DMS 273 treated with DMSO at 0.1 percent for 48 hours (cell line): ENCODE results near the gene ARAP1.

Experiments used
- DNase-seq: peaks from one replicate; lab custom pipeline; 2025; lab: John Stamatoyannopoulos, UW

ARAP1 gene

DNA sequence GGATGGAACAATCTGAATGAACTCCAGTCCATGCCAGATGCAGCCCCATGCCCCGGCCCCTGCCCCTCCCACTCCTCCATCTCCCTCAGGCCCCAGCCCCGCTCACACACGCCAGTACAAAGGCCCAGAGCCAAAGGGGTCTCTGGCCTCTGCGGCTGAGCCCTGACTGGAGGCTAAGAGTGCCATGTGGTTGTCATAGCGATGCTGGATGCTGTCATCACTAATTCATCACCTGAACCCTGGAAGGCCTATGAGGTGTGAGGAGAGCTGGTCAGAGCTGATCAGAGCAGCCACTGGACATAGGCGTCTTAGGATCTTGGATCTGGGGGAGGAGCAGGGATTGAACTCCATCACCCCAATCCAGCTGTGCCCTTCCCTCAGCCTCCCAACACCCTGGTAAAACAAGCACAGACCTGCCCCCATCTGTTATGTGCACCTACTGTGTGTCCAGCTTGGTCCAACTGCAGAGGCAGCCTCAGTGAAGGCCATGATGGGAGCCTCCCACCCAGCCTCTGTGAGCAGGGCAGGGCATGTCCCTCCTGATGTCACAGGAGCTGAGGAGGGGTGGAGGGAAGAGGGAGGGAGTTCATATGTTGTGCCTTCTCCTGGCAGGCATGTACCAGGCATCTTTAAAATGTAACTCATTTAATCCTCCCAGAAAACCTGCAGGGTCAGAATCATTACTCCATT lies 94.7 kb downstream of the ARAP1 start:
- no peak for DNase-seq

DNA sequence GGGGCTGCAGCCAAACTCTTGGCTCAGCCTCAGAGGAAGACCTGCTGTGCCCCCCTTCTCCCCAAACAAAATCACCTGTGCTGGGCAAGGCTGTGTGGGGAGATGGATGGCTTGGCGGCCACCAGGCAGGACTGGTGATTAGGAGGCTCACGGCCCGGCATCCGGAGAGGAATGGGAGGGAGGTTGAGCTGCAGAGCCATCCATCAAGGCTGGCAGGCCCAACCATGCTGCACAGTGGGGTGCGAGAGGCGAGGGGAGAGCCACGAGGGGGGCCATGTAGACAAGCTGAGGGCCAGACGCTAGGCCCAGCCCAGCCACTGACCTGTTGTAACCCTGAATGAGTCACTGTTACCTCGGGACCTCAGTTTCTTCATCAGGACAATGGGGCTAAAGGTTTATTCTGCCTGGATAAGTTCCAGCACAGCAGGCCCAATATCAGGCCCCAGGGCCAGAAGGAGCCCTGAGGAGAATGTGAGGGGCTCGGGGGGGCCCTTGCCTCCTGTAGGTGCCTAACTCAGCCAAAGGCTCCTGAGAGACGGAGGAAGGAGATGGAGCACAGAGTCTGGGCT lies 96.2 kb downstream of the ARAP1 start:
- DNase-seq = no peak

GRCh38 chr11:72655014-72655413 lies 97.2 kb downstream of the ARAP1 start:
- no peak for DNase-seq

GRCh38 chr11:72653649-72654048 lies 98.6 kb downstream of the ARAP1 start:
- DNase-seq = no peak

- no peak for DNase-seq
Measured at GRCh38 chr11:72652873-72653630, 99.2 kb downstream of the ARAP1 start.

GRCh38 chr11:72652133-72652532 lies 100.1 kb downstream of the ARAP1 start:
- no peak for DNase-seq

DNA sequence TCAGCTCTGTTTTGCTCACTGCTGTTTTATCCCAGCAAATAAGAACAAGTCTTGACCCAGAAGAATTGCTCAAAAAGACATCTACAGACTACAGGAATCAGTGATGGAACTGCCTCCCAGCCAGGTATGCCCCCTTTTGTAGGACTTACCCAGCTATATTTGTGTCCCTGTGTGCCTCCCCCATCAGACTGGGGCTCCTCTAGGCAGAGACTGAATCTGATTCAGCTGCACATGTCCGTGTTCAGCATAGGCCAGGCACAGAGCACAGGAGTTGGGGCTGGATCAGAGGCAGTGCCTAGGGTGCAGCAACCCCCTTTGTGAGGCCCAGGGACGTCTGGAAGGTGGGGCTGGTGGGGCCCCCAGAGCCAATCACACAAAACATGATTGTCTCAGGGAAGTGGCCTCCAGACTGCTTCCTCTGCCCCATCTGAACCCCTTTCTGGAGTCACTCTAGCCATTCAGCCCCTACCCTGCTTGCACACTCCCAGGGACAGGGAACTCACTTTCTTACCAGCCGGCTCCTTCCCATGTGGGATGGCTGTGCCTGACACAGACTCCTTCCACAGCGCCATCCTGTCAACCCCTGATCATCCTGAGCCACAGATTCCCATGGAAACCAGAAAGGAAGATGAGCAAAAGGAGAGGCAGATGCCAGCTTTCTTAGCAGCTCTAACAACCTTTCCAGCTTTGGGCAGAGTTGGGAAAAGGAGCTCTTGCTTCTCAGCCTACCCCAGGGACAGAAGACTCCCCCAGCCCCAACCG lies 102.8 kb downstream of the ARAP1 start:
- no peak for DNase-seq

DNA sequence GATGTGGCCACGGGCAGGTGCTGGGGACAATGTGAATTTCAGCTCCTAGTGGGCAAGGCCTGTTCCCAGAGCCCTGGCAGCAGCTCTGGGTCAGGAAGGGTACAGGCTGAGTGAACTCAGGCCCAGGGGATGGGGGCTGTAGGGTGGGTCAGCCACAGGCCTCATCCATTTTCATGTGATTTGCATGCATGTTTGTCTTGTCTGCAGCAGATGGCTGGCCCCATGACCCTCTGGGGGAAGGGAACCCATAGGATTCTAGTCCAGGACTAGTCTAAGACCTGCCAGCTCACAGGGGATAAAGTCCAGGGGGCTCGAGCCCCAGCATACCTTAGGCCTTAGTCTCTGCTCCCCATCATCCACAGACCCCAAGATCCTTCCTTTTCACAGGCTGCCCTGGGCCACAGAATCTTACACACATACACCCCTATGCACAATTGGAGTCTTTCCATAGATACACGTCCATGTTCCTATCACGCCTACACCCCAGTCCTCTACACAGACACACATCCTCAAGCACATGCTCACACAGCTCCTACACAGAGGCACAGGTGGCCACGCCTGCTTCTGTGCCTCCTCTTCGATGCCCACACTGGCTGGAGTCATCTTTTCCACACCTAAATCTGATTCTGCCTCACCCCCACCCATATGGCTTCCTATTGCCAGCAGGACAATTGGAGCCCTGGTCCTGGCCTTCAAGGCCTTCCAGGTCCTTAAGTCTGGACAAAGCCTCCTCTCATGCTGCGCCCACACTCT lies 103.6 kb downstream of the ARAP1 start:
- DNase-seq = no peak

- no peak for DNase-seq
Measured at GRCh38 chr11:72647882-72648281, 104.3 kb downstream of the ARAP1 start.

DNA sequence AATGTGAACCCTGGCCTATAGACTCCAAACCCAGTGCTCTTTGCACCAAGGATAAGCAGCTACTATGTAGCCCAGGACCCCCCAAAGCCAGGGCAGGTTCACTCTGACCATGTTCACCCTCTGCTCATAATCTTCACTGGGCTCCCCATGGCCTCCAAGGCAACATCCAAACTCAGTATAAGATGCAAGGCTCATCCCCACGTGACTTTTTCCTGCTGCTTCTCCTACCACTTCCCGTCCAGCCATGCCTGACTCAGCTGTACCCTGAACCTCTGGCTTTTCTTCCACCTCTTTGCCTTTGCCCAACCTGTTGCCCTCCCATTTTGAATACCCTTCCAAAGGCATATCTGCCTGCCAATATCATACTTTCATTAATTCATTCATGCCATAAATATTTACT lies 105.7 kb downstream of the ARAP1 start:
- no peak for DNase-seq

GRCh38 chr11:72646024-72646423 lies 106.2 kb downstream of the ARAP1 start:
- no peak for DNase-seq

DNA sequence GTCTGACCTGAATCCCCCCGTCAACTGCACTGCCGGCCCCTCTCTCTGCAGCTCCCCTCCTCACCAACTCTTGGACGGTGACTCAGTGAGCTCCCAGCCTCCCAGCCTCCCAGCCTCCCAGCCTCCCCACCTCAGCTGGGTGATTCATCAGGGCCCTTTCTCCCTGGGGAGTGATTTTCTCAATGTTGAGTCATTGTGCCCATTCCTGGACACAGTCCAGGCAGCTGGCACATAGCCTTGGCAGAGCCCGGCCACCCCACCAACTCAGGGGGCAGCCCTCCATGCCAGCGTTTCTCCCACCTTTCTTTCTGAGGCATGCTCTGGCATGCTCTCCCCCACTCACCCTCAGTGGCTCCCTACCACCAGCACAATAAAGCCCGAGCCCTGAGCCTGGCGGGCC lies 108.7 kb downstream of the ARAP1 start:
- DNase-seq = no peak

DNA sequence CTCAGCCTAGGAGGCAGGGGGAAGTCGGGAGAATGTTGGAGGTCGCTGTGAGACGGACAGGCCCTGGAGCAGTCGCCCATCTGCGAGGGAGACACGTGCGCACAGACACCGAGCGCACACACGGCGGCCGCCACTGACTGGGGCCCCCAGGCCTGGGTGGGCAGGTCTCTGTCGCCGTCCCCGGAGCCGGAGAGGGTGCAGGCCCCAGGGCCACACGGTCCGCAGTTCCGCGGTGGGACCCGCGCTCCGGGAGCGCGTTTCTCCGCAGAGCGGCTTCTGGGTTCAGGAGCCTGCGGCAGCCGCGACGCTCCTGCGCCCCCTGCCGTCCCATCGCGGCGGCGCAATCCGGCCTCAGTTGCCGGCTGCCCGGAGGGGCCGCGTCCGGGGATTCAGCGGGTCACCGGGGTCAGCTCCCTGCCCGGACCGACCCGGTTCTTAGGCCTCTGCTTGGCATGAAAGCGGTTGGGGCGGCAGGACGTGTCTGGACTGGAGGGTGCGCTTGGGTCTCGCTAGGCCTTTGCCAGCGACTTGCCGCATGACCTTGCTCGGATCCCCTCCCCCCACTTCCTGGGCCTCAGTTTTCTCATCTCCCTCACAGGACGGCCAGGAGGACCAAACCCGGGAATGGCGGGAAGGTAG lies 109.2 kb downstream of the ARAP1 start:
- no peak for DNase-seq

DNA sequence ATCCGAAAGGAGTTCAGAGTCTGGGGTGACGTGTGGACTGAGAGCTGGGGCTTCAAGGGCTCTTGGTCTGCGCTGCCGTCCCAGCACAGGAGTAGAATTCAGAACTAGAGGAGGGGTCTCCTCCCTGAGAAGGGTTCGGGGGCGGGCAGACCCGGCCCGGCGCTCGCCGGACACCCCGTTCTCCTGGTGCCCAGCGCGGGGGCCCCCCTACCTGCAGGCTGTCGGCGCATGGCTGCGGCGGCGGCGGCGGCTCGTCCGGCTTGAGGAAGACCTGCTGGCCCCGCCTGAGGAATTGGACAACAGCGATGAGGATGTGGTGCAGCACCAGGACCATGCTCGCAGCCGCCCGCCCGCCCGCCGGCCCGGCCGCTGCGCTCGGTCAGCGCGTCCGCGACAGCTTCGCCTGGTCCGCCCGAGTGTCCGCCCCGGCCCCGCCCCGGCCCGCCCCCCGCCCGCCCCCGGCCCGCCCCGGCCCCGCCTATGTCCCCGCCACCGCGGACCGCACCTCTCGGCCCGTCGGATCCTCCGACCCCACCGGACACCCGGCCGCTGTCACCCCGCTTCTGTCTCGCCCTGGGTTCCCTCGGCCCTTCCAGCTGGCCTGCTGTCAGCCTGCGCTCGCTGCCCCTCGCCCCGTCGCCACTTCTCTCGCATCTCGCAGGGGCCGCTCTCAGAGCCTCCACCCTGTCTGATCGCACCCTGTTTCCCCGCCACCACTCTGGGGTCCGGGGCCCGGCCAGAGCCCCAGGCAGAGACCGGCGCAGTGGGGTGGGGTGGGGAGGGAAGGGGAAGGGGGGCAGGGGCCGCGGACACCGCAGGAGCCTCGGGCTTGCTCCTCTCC lies 109.9 kb downstream of the ARAP1 start:
- DNase-seq = no peak

DNA sequence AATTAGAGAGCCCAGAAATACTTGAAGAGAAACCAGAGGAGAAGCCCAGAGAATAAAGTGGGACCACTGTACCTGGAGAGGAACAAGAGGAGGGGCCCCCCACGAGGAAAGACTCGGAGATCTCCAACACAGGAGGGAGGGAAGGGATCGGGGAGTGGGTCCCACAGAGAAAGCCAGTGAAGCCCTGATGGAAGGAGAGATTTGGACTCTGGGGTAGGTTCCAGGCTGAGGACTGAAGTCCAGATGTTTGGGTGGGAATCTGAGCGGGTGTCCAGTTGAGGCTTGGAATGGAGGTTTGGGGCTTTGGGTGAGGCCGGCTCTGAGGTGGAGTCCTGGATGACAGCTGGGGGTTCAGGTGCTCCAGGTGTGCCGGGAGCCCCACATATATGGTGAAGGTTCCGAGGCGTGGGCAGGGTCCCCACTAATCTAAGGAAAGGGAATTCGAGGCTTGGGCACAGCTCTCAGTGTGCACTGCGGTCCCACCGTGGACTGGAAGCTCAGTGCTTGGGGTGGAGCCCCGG lies 110.6 kb downstream of the ARAP1 start:
- DNase-seq = no peak

GRCh38 chr11:72639502-72640375 lies 112.5 kb downstream of the ARAP1 start:
- no peak for DNase-seq

- no peak for DNase-seq
Measured at GRCh38 chr11:72637926-72638325, 114.3 kb downstream of the ARAP1 start.

GRCh38 chr11:72637198-72637597 lies 115.0 kb downstream of the ARAP1 start:
- DNase-seq = no peak

GRCh38 chr11:72636376-72636775 lies 115.8 kb downstream of the ARAP1 start:
- no peak for DNase-seq
